GM04503 (cell line): ENCODE measurements around the gene SOX5.
"Not testable (repeated sequence)": the region's sequence is repeated elsewhere in the genome, so short reads cannot be mapped to it uniquely, and the experiment has no call there.

Source experiments
- DNase-seq: peaks from one replicate; pipeline ENCODE4 v3.0.0-alpha.2; 2012; ENCODE audit warnings: low read depth

The SOX5 gene

GRCh38 chr12:23542187-23542586 lies 407.3 kb downstream of the SOX5 start:
- no peak for DNase-seq

GRCh38 chr12:23540572-23540971 lies 408.9 kb downstream of the SOX5 start:
- DNase-seq: no peak

GRCh38 chr12:23536293-23536692 lies 413.2 kb downstream of the SOX5 start:
- DNase-seq: no peak

- no peak for DNase-seq
Observed at GRCh38 chr12:23535441-23535840, 414.0 kb downstream of the SOX5 start.

- no peak for DNase-seq
Observed at GRCh38 chr12:23534196-23534595, 415.3 kb downstream of the SOX5 start.

GRCh38 chr12:23533699-23534098 lies 415.8 kb downstream of the SOX5 start:
- no peak for DNase-seq

GRCh38 chr12:23533265-23533664 lies 416.2 kb downstream of the SOX5 start:
- no peak for DNase-seq

GRCh38 chr12:23528316-23528715 lies 421.2 kb downstream of the SOX5 start:
- DNase-seq: no peak

- no peak for DNase-seq
Observed at GRCh38 chr12:23525450-23526072, 423.9 kb downstream of the SOX5 start.

- no peak for DNase-seq
Observed at GRCh38 chr12:23523339-23523738, 426.1 kb downstream of the SOX5 start.

- DNase-seq: not testable (repeated sequence)
Observed at GRCh38 chr12:23519444-23519843, 430.0 kb downstream of the SOX5 start.

- not testable (repeated sequence) for DNase-seq
Observed at GRCh38 chr12:23515785-23516184, 433.7 kb downstream of the SOX5 start.

GRCh38 chr12:23510484-23510883 lies 439.0 kb downstream of the SOX5 start:
- no peak for DNase-seq

- not testable (repeated sequence) for DNase-seq
Observed at GRCh38 chr12:23509832-23510231, 439.6 kb downstream of the SOX5 start.

GRCh38 chr12:23507785-23508184 lies 441.7 kb downstream of the SOX5 start:
- DNase-seq: not testable (repeated sequence)

- DNase-seq: not testable (repeated sequence)
Observed at GRCh38 chr12:23505736-23506135, 443.7 kb downstream of the SOX5 start.

- DNase-seq: no peak
Observed at GRCh38 chr12:23504641-23505399, 444.6 kb downstream of the SOX5 start.

GRCh38 chr12:23504043-23504442 lies 445.4 kb downstream of the SOX5 start:
- DNase-seq: no peak

- DNase-seq: no peak
Observed at GRCh38 chr12:23503544-23503943, 445.9 kb downstream of the SOX5 start.

GRCh38 chr12:23502259-23502658 lies 447.2 kb downstream of the SOX5 start:
- DNase-seq: no peak

GRCh38 chr12:23495472-23495871 lies 454.0 kb downstream of the SOX5 start:
- DNase-seq: no peak

- DNase-seq: no peak
Observed at GRCh38 chr12:23493672-23494071, 455.8 kb downstream of the SOX5 start.

GRCh38 chr12:23491029-23491428 lies 458.4 kb downstream of the SOX5 start:
- DNase-seq: not testable (repeated sequence)

GRCh38 chr12:23488130-23488529 lies 461.3 kb downstream of the SOX5 start:
- DNase-seq: no peak
